HL-60/S4 treated with phorbol 12-myristate 13-acetate at 8.2 ng/mL for 4 days and 3 days (cell line): Measurements from ENCODE around the gene RAPGEF5.

ENCODE experiments used
- in situ Hi-C: fragments of 300-500 bp; cut with MboI; formaldehyde crosslinking; loops from 2 replicates; pipeline ENCODE4 v1.15.0; 2022; ENCODE audit warnings: low sequenced_read_pairs

Gene RAPGEF5

GRCh38 chr7:22350466-22351328 lies 6.3 kb downstream of the RAPGEF5 start:
- in situ Hi-C loops, result no loop called here

- in situ Hi-C loops, result no loop called here
Measured at GRCh38 chr7:22348379-22348778, 8.6 kb downstream of the RAPGEF5 start.

DNA sequence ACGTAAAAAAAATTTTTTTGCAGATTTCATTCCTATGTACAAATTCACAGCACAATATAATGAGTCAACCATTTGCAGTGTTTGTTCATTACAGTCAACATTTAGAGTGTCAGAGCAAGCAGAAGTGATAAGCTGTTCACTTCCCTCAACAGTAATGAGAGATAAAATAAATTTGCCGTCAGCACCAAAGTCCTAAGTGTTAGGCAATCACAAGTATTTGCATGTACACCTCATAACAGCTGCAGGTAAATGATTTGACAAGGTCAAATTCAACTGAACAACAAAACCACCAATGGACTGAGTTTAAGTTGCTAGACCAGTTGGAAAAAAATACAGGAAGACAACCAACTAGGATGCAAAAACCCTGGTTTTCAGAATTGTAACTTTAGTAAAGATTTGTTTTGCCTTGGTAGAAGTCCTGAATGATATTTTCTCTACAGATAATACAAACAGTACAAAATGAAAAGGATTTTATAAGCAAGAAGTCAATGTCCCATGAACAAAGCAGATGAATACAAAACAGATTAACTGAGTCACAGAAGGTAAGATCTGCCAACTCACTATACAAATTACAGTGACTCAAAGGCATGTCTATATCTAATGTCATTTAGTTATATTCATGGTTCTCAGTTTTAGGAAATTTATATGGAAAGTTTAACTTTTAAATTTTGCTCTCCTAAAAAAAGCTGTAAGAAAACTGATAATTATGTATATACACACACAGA lies 10.4 kb downstream of the RAPGEF5 start:
- in situ Hi-C loops, result no loop called here

- in situ Hi-C loops, result no loop called here
Measured at GRCh38 chr7:22344655-22345054, 12.3 kb downstream of the RAPGEF5 start.

DNA sequence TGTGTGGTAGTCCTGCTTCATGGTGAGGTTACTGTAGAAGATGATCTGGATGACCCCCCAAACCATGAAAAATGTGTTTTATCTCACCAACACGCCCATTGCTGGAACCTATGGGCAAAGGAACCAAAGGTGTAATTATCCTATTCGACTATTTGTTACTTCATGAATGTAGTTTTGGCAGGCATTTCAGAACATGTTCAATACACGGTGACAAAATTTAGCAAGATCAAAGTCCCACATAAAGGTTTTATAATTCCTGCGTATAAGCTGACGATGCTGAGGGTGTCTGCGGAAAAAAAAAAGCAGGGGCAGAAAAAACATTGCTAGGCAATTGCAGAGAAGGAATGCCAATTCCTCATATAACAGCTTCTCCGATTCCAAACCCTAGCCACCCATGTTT lies 13.3 kb downstream of the RAPGEF5 start:
- in situ Hi-C loops, result no loop called here

DNA sequence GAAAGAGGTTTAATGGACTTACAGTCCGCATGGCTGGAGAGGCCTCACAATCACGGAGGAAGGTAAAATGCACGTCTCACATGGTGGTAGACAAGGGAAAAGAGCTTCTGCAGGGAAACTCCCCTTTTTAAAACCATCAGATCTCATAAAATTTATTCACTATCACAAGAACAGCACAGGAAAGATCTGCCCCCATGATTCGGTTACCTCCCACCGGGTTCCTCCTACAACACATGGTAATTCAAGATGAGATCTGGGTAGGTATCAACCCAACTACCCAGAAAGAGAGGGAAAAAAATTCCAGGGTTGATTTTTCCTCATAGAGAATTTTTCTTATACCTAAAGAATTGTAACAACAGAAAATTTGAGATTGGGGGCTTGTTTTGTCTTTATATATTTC lies 13.9 kb downstream of the RAPGEF5 start:
- in situ Hi-C loops, result no loop called here

- in situ Hi-C loops, result no loop called here
Measured at GRCh38 chr7:22339725-22340390, 17.1 kb downstream of the RAPGEF5 start.

GRCh38 chr7:22338877-22339276 lies 18.1 kb downstream of the RAPGEF5 start:
- in situ Hi-C loops, result no loop called here

DNA sequence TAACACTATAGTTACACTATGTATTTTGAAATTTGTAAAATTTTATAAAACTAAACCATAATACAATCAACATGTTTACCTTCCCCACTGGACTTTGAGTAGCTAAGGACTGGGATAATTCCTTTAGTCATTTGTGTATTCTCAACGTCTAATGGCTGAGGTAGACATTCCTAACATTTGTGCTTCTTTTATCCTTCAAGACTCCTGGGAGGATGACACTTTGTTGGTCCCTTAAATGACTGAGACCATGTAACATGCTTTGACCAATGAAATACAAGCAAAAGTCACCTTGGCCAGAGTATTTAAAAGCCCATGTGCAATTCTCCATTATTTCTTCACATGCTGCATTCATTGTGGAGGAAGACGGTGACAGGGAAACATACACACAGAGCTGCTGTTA lies 18.5 kb downstream of the RAPGEF5 start:
- in situ Hi-C loops, result no loop called here

GRCh38 chr7:22333680-22334141 lies 23.2 kb downstream of the RAPGEF5 start:
- in situ Hi-C loops, result no loop called here

DNA sequence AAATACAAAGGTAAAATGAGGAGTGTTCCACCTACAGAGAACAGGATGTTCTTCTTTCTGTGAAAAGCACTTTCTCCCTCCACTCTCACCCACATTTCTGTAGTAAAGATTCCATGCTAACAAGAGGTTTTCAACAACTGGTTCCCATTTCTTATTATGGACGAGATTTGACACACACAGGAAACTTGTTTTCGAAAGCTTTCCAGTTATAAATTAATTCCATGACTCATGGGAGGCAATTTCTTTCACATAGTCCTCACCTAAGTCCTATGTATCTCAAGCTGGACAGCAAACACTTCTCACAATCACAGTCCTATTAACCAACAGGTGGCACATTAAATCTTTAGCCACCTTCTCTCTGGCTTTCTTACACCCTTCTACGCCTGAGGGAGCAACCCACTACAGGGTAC lies 24.5 kb downstream of the RAPGEF5 start:
- in situ Hi-C loops, result no loop called here

DNA sequence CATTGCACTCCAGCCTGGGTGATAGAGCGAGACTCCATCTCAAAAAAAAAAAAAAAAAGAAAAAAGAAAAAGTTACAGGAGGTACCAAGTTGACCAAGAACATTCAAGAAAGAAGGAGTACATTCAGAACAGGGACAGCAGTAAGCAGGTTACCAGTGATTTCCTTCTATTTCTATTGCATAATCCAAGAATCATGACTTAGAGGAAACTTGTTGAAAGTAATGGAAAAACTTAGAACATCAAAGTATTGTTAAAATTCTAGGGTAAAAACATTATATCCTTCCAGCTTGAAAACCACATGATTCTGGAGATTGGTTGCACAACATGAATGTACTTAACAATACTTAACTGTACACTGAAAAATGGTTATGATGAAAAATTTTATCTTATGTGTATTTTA lies 25.2 kb downstream of the RAPGEF5 start:
- in situ Hi-C loops, result no loop called here

GRCh38 chr7:22330903-22331302 lies 26.1 kb downstream of the RAPGEF5 start:
- in situ Hi-C loops, result no loop called here

GRCh38 chr7:22329816-22330524 lies 27.0 kb downstream of the RAPGEF5 start:
- in situ Hi-C loops, result no loop called here

- in situ Hi-C loops, result no loop called here
Measured at GRCh38 chr7:22326181-22326580, 30.8 kb downstream of the RAPGEF5 start.

DNA sequence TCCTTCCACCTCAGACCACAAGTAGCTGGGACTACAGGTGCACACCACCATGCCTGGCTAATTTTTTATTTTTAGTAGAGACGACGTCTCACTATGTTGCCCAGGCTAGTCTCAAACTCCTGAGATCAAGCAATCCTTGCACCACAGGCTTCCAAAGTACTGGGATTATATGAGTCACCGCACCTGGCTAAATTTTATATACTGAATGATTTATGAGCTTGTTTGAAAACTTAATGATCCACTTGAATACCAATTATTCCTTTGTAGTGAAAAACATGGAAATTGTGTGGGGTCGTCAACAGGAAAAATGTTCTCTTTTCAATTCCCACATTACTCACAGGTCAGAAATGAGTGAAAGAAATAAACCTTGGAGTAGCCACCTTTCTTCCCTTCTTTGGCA lies 31.3 kb downstream of the RAPGEF5 start:
- in situ Hi-C loops, result no loop called here

DNA sequence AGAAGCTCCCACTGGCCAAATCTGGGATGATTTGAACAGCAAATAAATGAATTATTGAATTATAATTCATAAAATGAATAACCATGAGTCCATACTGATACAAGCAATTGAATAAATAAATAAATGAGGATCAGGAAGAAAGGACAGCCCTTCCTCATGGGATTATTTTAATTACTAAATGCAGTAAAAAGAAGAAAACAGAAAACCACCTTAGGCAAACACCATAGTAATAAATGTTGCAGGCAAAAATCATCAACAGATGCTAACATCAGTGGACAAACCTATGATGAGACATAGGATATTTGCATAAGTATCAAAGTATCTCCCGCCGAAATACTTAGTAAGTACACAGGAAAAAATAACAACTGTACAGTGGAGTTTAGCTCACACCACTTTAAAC lies 33.2 kb downstream of the RAPGEF5 start:
- in situ Hi-C loops, result no loop called here

GRCh38 chr7:22320416-22320815 lies 36.5 kb downstream of the RAPGEF5 start:
- in situ Hi-C loops, result no loop called here

- in situ Hi-C loops, result no loop called here
Measured at GRCh38 chr7:22319424-22320403, 37.2 kb downstream of the RAPGEF5 start.

GRCh38 chr7:22318376-22318775 lies 38.6 kb downstream of the RAPGEF5 start:
- in situ Hi-C loops, result no loop called here
